ENCODE data around the gene ZBTB32. TPM values are rescaled to one million over a fixed set of nuclear protein-coding genes. Genes with fewer than 3 reads are reported as not detected.

The ZBTB32 gene
- total and polyA plus RNA-seq, 2 of the 8 experiments (the other 6 are each of a cell fraction or from before 2014, with no cell fraction given), result 0.11 to 0.50 TPM

- TF ChIP-seq E2F6 (IDR thresholded peaks at IDR 0.05) (no peak), SRF (IDR thresholded peaks at IDR 0.05; ENCODE audit: low read depth, low read length) (no peak), SP4 (IDR thresholded peaks at IDR 0.05; ENCODE audit: low read length) (no peak), BCL11A (IDR thresholded peaks at IDR 0.05; ENCODE audit: low read depth in 2 of 2, low read length in 2 of 2) (no peak), POLR2A (IDR thresholded peaks at IDR 0.05; ENCODE audit: control extremely low read depth in 1 of 2, low read depth in 2 of 2, low read length in 2 of 2) (no peak), KDM5A (IDR thresholded peaks at IDR 0.05; ENCODE audit: low read length) (no peak), CHD2 (IDR thresholded peaks at IDR 0.05; ENCODE audit: low read length) (no peak), CTBP2 (IDR thresholded peaks at IDR 0.05; ENCODE audit: borderline replicate concordance, insufficient read depth, insufficient read length, low read length) (no peak)
Observed at GRCh38 chr19:35753634-35754369, 49.4 kb downstream of the ZBTB32 start (continued).
